COR-L47 (cell line): ENCODE results near the gene PRKRIP1.
A peak's percentile ranks its signal among the peaks of the same experiment; 100 is the strongest.
"Not testable (repeated sequence)": the region's sequence is repeated elsewhere in the genome, so short reads cannot be mapped to it uniquely, and the experiment has no call there.

ENCODE experiments used
- DNase-seq: peaks from one replicate; lab custom pipeline; 2025; lab: John Stamatoyannopoulos, UW

PRKRIP1 gene

GRCh38 chr7:102395873-102396709 is at the start of gene PRKRIP1:
TSS of gene PRKRIP1 (plus strand) at chr7:102396363. CDS start at chr7:102396412, 49 bp downstream.
- peak; percentile 88 for DNase-seq

GRCh38 chr7:102346983-102347382 is 49.2 kb upstream of the PRKRIP1 start:
- not testable (repeated sequence) for DNase-seq

GRCh38 chr7:102356344-102356743 is 39.8 kb upstream of the PRKRIP1 start, which contains the start of gene SPDYE6:
TSS of gene SPDYE6 (minus strand) at chr7:102356444. CDS start at chr7:102356023, 421 bp downstream.
- not testable (repeated sequence) for DNase-seq

- peak; percentile 94 for DNase-seq
Measured at GRCh38 chr7:102363549-102364393, 32.4 kb upstream of the PRKRIP1 start.

- not testable (repeated sequence) for DNase-seq
Measured at GRCh38 chr7:102364394-102364886, 31.7 kb upstream of the PRKRIP1 start.

- not testable (repeated sequence) for DNase-seq
Measured at GRCh38 chr7:102365390-102365789, 30.8 kb upstream of the PRKRIP1 start.

GRCh38 chr7:102370038-102370437 is 26.1 kb upstream of the PRKRIP1 start:
- DNase-seq, result not testable (repeated sequence)

- not testable (repeated sequence) for DNase-seq
Measured at GRCh38 chr7:102372796-102373195, 23.4 kb upstream of the PRKRIP1 start.

GRCh38 chr7:102376964-102377466 is 19.1 kb upstream of the PRKRIP1 start:
- DNase-seq, result no peak

- DNase-seq, result not testable (repeated sequence)
Measured at GRCh38 chr7:102380837-102381236, 15.3 kb upstream of the PRKRIP1 start.

GRCh38 chr7:102381696-102382425 is 14.3 kb upstream of the PRKRIP1 start:
- not testable (repeated sequence) for DNase-seq

- no peak for DNase-seq
Measured at GRCh38 chr7:102387064-102387463, 9.1 kb upstream of the PRKRIP1 start.

GRCh38 chr7:102389810-102390209 is 6.4 kb upstream of the PRKRIP1 start:
- DNase-seq, result no peak

- peak; percentile 68 for DNase-seq
Measured at GRCh38 chr7:102390697-102391484, 5.3 kb upstream of the PRKRIP1 start.

GRCh38 chr7:102392330-102392729 is 3.8 kb upstream of the PRKRIP1 start:
- no peak for DNase-seq

GRCh38 chr7:102393467-102393866 is 2.7 kb upstream of the PRKRIP1 start:
- DNase-seq, result no peak

GRCh38 chr7:102395592-102395872 is 631 bp upstream of the PRKRIP1 start:
- DNase-seq, result no peak

GRCh38 chr7:102396710-102397019 is 502 bp downstream of the PRKRIP1 start:
- DNase-seq, result no peak

- no peak for DNase-seq
Measured at GRCh38 chr7:102398543-102398942, 2.4 kb downstream of the PRKRIP1 start.

- DNase-seq, result no peak
Measured at GRCh38 chr7:102400360-102400759, 4.2 kb downstream of the PRKRIP1 start.

- DNase-seq, result no peak
Measured at GRCh38 chr7:102403563-102403962, 7.4 kb downstream of the PRKRIP1 start.
